Keratinocyte (primary cell): ENCODE results near the gene ZNF467. TPM values are rescaled to one million over a fixed set of nuclear protein-coding genes. Genes with fewer than 3 reads are reported as not detected.

Source experiments
- DNase-seq: peaks from one replicate; pipeline ENCODE4 v3.0.0-alpha.2; 2011; ENCODE audit warnings: low read depth, missing footprints, low spot score
- FAIRE-seq: peaks from 2 replicates; lab custom pipeline; 2011; peaks lifted over from hg19 to GRCh38; lab: Jason Lieb, UNC
- H2AFZ ChIP-seq: 2 replicates; pipeline ENCODE4 v1.6.0; 2012; ENCODE audit warnings: low read length, control low read depth, inconsistent platforms; ENCODE audit not compliant: control insufficient read depth
- H3K27ac ChIP-seq: 2 replicates; pipeline ENCODE4 v1.5.1; 2011; ENCODE audit warnings: low read length; ENCODE audit not compliant: control insufficient read depth, insufficient read depth
- H3K27me3 ChIP-seq: 3 replicates; pipeline ENCODE4 v1.6.0; 2011; ENCODE audit warnings: low read length; ENCODE audit not compliant: control insufficient read depth, insufficient read depth; ENCODE audit errors: extremely low read depth
- H3K36me3 ChIP-seq, 2 experiments: 2 replicates in 1 of 2; 3 replicates in 1 of 2; pipeline ENCODE4 v1.5.1; 2011; ENCODE audit warnings: low read length in 2 of 2, mild to moderate bottlenecking in 1 of 2; ENCODE audit not compliant: control insufficient read depth in 2 of 2, insufficient read depth in 2 of 2; ENCODE audit errors: extremely low read depth in 1 of 2
- H3K4me1 ChIP-seq: 3 replicates; pipeline ENCODE4 v1.5.1; 2011; ENCODE audit warnings: low read length; ENCODE audit not compliant: control insufficient read depth, insufficient read depth; ENCODE audit errors: extremely low read depth
- H3K4me2 ChIP-seq: 3 replicates; pipeline ENCODE4 v1.6.0; 2011; ENCODE audit warnings: low read depth, low read length; ENCODE audit not compliant: control insufficient read depth, insufficient read depth; ENCODE audit errors: extremely low read depth
- H3K4me3 ChIP-seq, 3 experiments: fragments of 200-600 bp in 1 of 3; sonication (generic) in 1 of 3; 2 replicates in 2 of 3; 3 replicates in 1 of 3; pipeline ENCODE4 v1.5.1; 2011 to 2016; ENCODE audit warnings: low read length in 3 of 3, mild to moderate bottlenecking in 3 of 3, control low read depth in 2 of 3, inconsistent platforms in 1 of 3, low read depth in 1 of 3, mixed read lengths in 1 of 3, mixed run types in 1 of 3, moderate library complexity in 1 of 3; ENCODE audit not compliant: control insufficient read depth in 2 of 3, insufficient read depth in 2 of 3; ENCODE audit errors: extremely low read depth in 1 of 3
- H3K79me2 ChIP-seq: 2 replicates; pipeline ENCODE4 v1.6.0; 2012; ENCODE audit warnings: low read length; ENCODE audit not compliant: control insufficient read depth, insufficient read depth
- H3K9ac ChIP-seq: 3 replicates; pipeline ENCODE4 v1.6.0; 2011; ENCODE audit warnings: low read length; ENCODE audit not compliant: control insufficient read depth, insufficient read depth; ENCODE audit errors: extremely low read depth
- H3K9me1 ChIP-seq: 3 replicates; pipeline ENCODE4 v1.6.0; 2011; ENCODE audit warnings: low read length; ENCODE audit not compliant: control insufficient read depth, insufficient read depth; ENCODE audit errors: extremely low read depth
- H3K9me3 ChIP-seq: 2 replicates; pipeline ENCODE4 v1.5.1; 2012; ENCODE audit warnings: low read depth, low read length; ENCODE audit not compliant: control insufficient read depth
- H4K20me1 ChIP-seq: 3 replicates; pipeline ENCODE4 v1.6.0; 2011; ENCODE audit warnings: low read length; ENCODE audit not compliant: control insufficient read depth, insufficient read depth; ENCODE audit errors: extremely low read depth
- CTCF ChIP-seq, 3 experiments: IDR thresholded peaks in 1 of 3; conservative IDR thresholded peaks in 1 of 3; optimal IDR thresholded peaks in 1 of 3; 2 replicates in 2 of 3; 3 replicates in 1 of 3; pipeline versions ENCODE3 to v1.5.1; 2011; ENCODE audit warnings: low read length in 3 of 3, mild to moderate bottlenecking in 3 of 3, moderate library complexity in 2 of 3, control low read depth in 1 of 3, inconsistent platforms in 1 of 3; ENCODE audit not compliant: insufficient read depth in 2 of 3; ENCODE audit errors: extremely low read depth in 1 of 3
- EZH2 ChIP-seq: IDR thresholded peaks from one replicate; pipeline ENCODE4 v1.6.1; 2012; ENCODE audit warnings: inconsistent platforms, mild to moderate bottlenecking, low read length, moderate library complexity
- dilution Hi-C: fragments of 300-500 bp; cut with MboI; formaldehyde crosslinking; loops from one replicate; pipeline ENCODE4 v1.7.0; 2020; ENCODE audit warnings: low sequenced_read_pairs; ENCODE audit not compliant: extremely low pct_ligation_motif_present
- polyA plus RNA-seq, 5 experiments: library from polyadenylated mRNA; depleted of rRNA in 3 of 5; stranded (reverse) in 3 of 5; stranded (forward) in 1 of 5; unstranded in 1 of 5; fragments of >200 nt; gene quantifications; 1 replicate in 1 of 5; 2 replicates in 3 of 5; 3 replicates in 1 of 5; pipeline versions ENCODE4 v1.2.1 to v1.2.3, GENCODE V29; 2011 to 2012; ENCODE audit warnings: missing spikeins in 2 of 5, low read depth in 1 of 5, low replicate concordance in 1 of 5

The ZNF467 gene
- polyA plus RNA-seq, 1 donor (not counting 4 experiments of a cell fraction or from before 2014, with no cell fraction given) = 0.31 TPM

GRCh38 chr7:149781921-149782320 lies 8.5 kb upstream of the ZNF467 start:
- H3K27me3 ChIP-seq = peaks cover 17% of the 10 kb centered on the region
- H3K79me2 ChIP-seq = no peaks in the 10 kb centered on the region
- DNase-seq = no peak
- no peak overlapping the region for H3K27ac ChIP-seq
- no peaks in the 10 kb centered on the region for H3K36me3 ChIP-seq
- no peaks in the 10 kb centered on the region for H4K20me1 ChIP-seq
- no peak for TF ChIP-seq EZH2
- TF ChIP-seq CTCF (optimal IDR thresholded peaks at IDR 0.05 in 1 of 3, IDR thresholded peaks at IDR 0.05 in 1 of 3, conservative IDR thresholded peaks at IDR 0.05 in 1 of 3; ENCODE audit: extremely low read depth in 1 of 3, insufficient read depth in 2 of 3, low read length in 3 of 3) = no peak
- dilution Hi-C loops = no loop called here
- no peak overlapping the region for H3K9ac ChIP-seq
- peaks cover 2% of the 10 kb centered on the region for H3K4me1 ChIP-seq
- H2AFZ ChIP-seq = no peak overlapping the region
- FAIRE-seq = no peak
- no peaks in the 10 kb centered on the region for H3K9me1 ChIP-seq
- H3K9me3 ChIP-seq = no peaks in the 10 kb centered on the region
- H3K4me3 ChIP-seq = no peak overlapping the region
- H3K4me2 ChIP-seq = no peak overlapping the region

- no peaks in the 10 kb centered on the region for H4K20me1 ChIP-seq
- dilution Hi-C loops = no loop called here
- H3K9me1 ChIP-seq = no peaks in the 10 kb centered on the region
- peaks cover 25% of the 10 kb centered on the region for H3K27me3 ChIP-seq
- no peaks in the 10 kb centered on the region for H3K9me3 ChIP-seq
- H2AFZ ChIP-seq = no peak overlapping the region
- TF ChIP-seq EZH2 (no peak), CTCF (optimal IDR thresholded peaks at IDR 0.05 in 1 of 3, IDR thresholded peaks at IDR 0.05 in 1 of 3, conservative IDR thresholded peaks at IDR 0.05 in 1 of 3; ENCODE audit: extremely low read depth in 1 of 3, insufficient read depth in 2 of 3, low read length in 3 of 3) (no peak)
- FAIRE-seq (no peak), DNase-seq (no peak)
- H3K4me1 ChIP-seq = peaks cover 2% of the 10 kb centered on the region
- H3K27ac ChIP-seq = no peak overlapping the region
- H3K9ac ChIP-seq = no peak overlapping the region
- no peaks in the 10 kb centered on the region for H3K79me2 ChIP-seq
- H3K4me2 ChIP-seq = no peak overlapping the region
- no peak overlapping the region for H3K4me3 ChIP-seq
- H3K36me3 ChIP-seq = no peaks in the 10 kb centered on the region
Measured at GRCh38 chr7:149780636-149781419, 7.4 kb upstream of the ZNF467 start.
